K562 (cell line): ENCODE results near the gene PPP6C. TPM values are rescaled to one million over a fixed set of nuclear protein-coding genes. Genes with fewer than 3 reads are reported as not detected.

Source experiments
- ARHGAP35 ChIP-seq: fragments of 450-650 bp; IDR thresholded peaks from 2 replicates; pipeline ENCODE4 v1.6.1; 2018; ENCODE audit not compliant: partially characterized antibody
- CUX1 ChIP-seq: fragments of 200-800 bp; sonication (Bioruptor generic); IDR thresholded peaks from 2 replicates; pipeline ENCODE4 v1.6.1; 2016; ENCODE audit warnings: missing genetic modification characterization, missing compliant biosample characterization
- DNMT1 ChIP-seq: fragments of 450-650 bp; IDR thresholded peaks from 2 replicates; pipeline ENCODE4 v1.6.1; 2016; ENCODE audit warnings: antibody characterized with exemption, mild to moderate bottlenecking
- HDAC2 ChIP-seq: fragments of 450-650 bp; IDR thresholded peaks from 2 replicates; pipeline ENCODE4 v1.6.1; 2016; ENCODE audit warnings: mild to moderate bottlenecking
- ID3 ChIP-seq, 2 experiments: fragments of 250-450 bp in 1 of 2; fragments of 450-650 bp in 1 of 2; sonication (Bioruptor Pico) in 1 of 2; IDR thresholded peaks; 2 replicates each; pipeline versions ENCODE4 v1.6.1 to v1.8.0; 2016 to 2021; ENCODE audit warnings: mild to moderate bottlenecking in 2 of 2, moderate library complexity in 2 of 2, missing compliant biosample characterization in 1 of 2, missing genetic modification characterization in 1 of 2
- IRF2 ChIP-seq: sonication (generic); formaldehyde crosslinking; IDR thresholded peaks from 2 replicates; pipeline ENCODE4 v1.8.1; 2022; ENCODE audit warnings: mild to moderate bottlenecking, missing genetic modification reagents
- PHF8 ChIP-seq: fragments of 200-600 bp; sonication (generic); IDR thresholded peaks from 2 replicates; pipeline ENCODE4 v1.6.1; 2012; ENCODE audit warnings: mixed run types, mild to moderate bottlenecking, inconsistent platforms, low read length, moderate library complexity, borderline replicate concordance
- PML ChIP-seq: IDR thresholded peaks from 2 replicates; pipeline ENCODE4 v1.6.1; 2012; ENCODE audit warnings: low read length, inconsistent platforms
- POLR2A ChIP-seq: fragments of 450-650 bp; conservative IDR thresholded peaks from 2 replicates; pipeline ENCODE4 v1.6.1; 2016
- PPARD ChIP-seq: fragments of 250-450 bp; sonication (Bioruptor Pico); IDR thresholded peaks from 2 replicates; pipeline ENCODE4 v1.8.0; 2022; ENCODE audit warnings: inconsistent platforms, mild to moderate bottlenecking, moderate library complexity
- RNF2 ChIP-seq: sonication (generic); IDR thresholded peaks from 2 replicates; pipeline ENCODE4 v1.6.1; 2016
- SAFB ChIP-seq: fragments of 200-400 bp; formaldehyde crosslinking; IDR thresholded peaks from 2 replicates; pipeline ENCODE4 v1.6.1; 2017; ENCODE audit warnings: low read depth, low read length, borderline replicate concordance
- SETDB1 ChIP-seq: IDR thresholded peaks from one replicate; pipeline ENCODE4 v1.6.1; 2012; ENCODE audit warnings: low read length, control low read depth, inconsistent platforms
- SIN3A ChIP-seq, 2 experiments: fragments of 150-350 bp in 1 of 2; IDR thresholded peaks; 2 replicates each; pipeline ENCODE4 v1.6.1; 2011 to 2016; ENCODE audit warnings: borderline replicate concordance in 2 of 2, low read depth in 2 of 2, low read length in 2 of 2, mild to moderate bottlenecking in 2 of 2, moderate library complexity in 2 of 2; ENCODE audit not compliant: control insufficient read depth in 1 of 2
- TEAD1 ChIP-seq, 2 experiments: fragments of 450-650 bp in 1 of 2; sonication (generic) in 1 of 2; formaldehyde crosslinking; IDR thresholded peaks; 2 replicates each; pipeline versions ENCODE4 v1.4.0 to v1.8.0; 2020 to 2022; ENCODE audit warnings: mild to moderate bottlenecking in 2 of 2, missing genetic modification reagents in 1 of 2
- TEAD4 ChIP-seq, 2 experiments: sonication (generic) in 1 of 2; formaldehyde crosslinking in 1 of 2; IDR thresholded peaks; 2 replicates each; pipeline versions ENCODE4 v1.6.1 to v1.8.0; 2012 to 2022; ENCODE audit warnings: borderline replicate concordance in 1 of 2, inconsistent platforms in 1 of 2, low read length in 1 of 2, mild to moderate bottlenecking in 1 of 2, missing genetic modification reagents in 1 of 2
- ZBED1 ChIP-seq: IDR thresholded peaks from 2 replicates; pipeline ENCODE4 v1.6.1; 2014
- ZNF133 ChIP-seq: fragments of 250-450 bp; sonication (Bioruptor Pico); IDR thresholded peaks from 2 replicates; pipeline ENCODE4 v1.4.0; 2020; ENCODE audit warnings: mild to moderate bottlenecking
- ZNF165 ChIP-seq: fragments of 250-450 bp; sonication (Bioruptor Pico); IDR thresholded peaks from 2 replicates; pipeline ENCODE4 v1.4.0; 2020; ENCODE audit warnings: borderline replicate concordance
- ZNF274 ChIP-seq: IDR thresholded peaks from 2 replicates; pipeline ENCODE4 v1.6.1; 2011; ENCODE audit warnings: low read depth, mild to moderate bottlenecking, low read length, moderate library complexity, borderline replicate concordance
- ZNF3 ChIP-seq: fragments of 250-450 bp; sonication (Bioruptor Pico); IDR thresholded peaks from 2 replicates; pipeline ENCODE4 v1.5.0; 2021; ENCODE audit warnings: mild to moderate bottlenecking, moderate library complexity
- ZNF740 ChIP-seq, 3 experiments: fragments of 200-800 bp in 1 of 3; sonication (Bioruptor generic) in 1 of 3; sonication (generic) in 1 of 3; formaldehyde crosslinking in 1 of 3; IDR thresholded peaks; 2 replicates each; pipeline versions ENCODE4 v1.6.1 to v1.8.0; 2016 to 2022; ENCODE audit warnings: mild to moderate bottlenecking in 2 of 3, missing compliant biosample characterization in 2 of 3, missing genetic modification characterization in 2 of 3, missing genetic modification reagents in 1 of 3
- polyA plus RNA-seq, 8 experiments: library from polyadenylated mRNA; depleted of rRNA in 4 of 8; stranded (reverse) in 5 of 8; unstranded in 3 of 8; fragments of >200 nt; fragmentation: Nextera tagmentation in 2 of 8; fragmentation: Illumina TruSeq in 1 of 8; extraction: Ambion mirVana in 2 of 8; extraction: Trizol in 1 of 8; gene quantifications; 2 replicates each; pipeline versions ENCODE4 v1.2.1 to v1.2.3, GENCODE V29; 2011 to 2014; ENCODE audit warnings: inconsistent platforms in 1 of 8, missing spikeins in 1 of 8
- total RNA-seq, 7 experiments: library from RNA; depleted of rRNA in 6 of 7; stranded (reverse); fragments of >200 nt in 6 of 7; fragmentation: Illumina TruSeq in 2 of 7; extraction: Trizol in 2 of 7; gene quantifications; 2 replicates each; pipeline versions ENCODE4 v1.2.1 to v1.2.3, GENCODE V29; 2011 to 2021; ENCODE audit warnings: low replicate concordance in 1 of 7

Gene PPP6C
- total and polyA plus RNA-seq, 9 of the 15 experiments (the other 6 are each of a cell fraction or from before 2014, with no cell fraction given): 18.8 to 44.8 (median 38.3) TPM

GRCh38 chr9:125143377-125144090 is 46.1 kb downstream of the PPP6C start, which contains the start of gene SCAI (continued):
- TF ChIP-seq POLR2A (no peak; the same call in 1 of the 2 replicates), ID3 (CRISPR knock-in tag; IDR thresholded peaks at IDR 0.05) (no peak), ID3 (tag; IDR thresholded peaks at IDR 0.05) (no peak), PHF8 (peak; percentile 52; the same call in 1 of the 2 replicates), ZNF165 (CRISPR knock-in tag) (no peak), ZNF740 (CRISPR knock-in tag; IDR thresholded peaks at IDR 0.05) (no peak), ZNF740 (tag; IDR thresholded peaks at IDR 0.05) (no peak), CUX1 (CRISPR knock-in tag) (no peak), ARHGAP35 (no peak), TEAD1 (CRISPR knock-in tag; IDR thresholded peaks at IDR 0.05) (peak in 1 of 2 experiments; percentile 67; a peak in 1 of 4 replicates), PPARD (CRISPR knock-in tag) (no peak), ZNF133 (CRISPR knock-in tag) (no peak), RNF2 (no peak), SETDB1 (no peak), DNMT1 (no peak), SAFB (no peak), IRF2 (CRISPR knock-in tag) (no peak), ZBED1 (no peak), TEAD4 (IDR thresholded peaks at IDR 0.05; ENCODE audit: low read length) (peak; percentile 21; the same call in 1 of the 2 replicates), TEAD4 (CRISPR knock-in tag; IDR thresholded peaks at IDR 0.05; ENCODE audit: borderline replicate concordance) (no peak), ZNF3 (no peak), HDAC2 (no peak), SIN3A (IDR thresholded peaks at IDR 0.05; ENCODE audit: borderline replicate concordance in 2 of 2, control insufficient read depth in 1 of 2, low read depth in 2 of 2, low read length in 2 of 2) (peak in 1 of 2 experiments; percentile 58; a peak in 1 of 4 replicates), PML (peak; percentile 33; the same call in 1 of the 2 replicates), ZNF274 (no peak)
